COLO668 (cell line): ENCODE data around the gene EVI5.
"Not testable (repeated sequence)": the region's sequence is repeated elsewhere in the genome, so short reads cannot be mapped to it uniquely, and the experiment has no call there.

Experiments
- DNase-seq: peaks from one replicate; lab custom pipeline; 2025; ENCODE audit not compliant: unreplicated experiment; lab: John Stamatoyannopoulos, UW

The EVI5 gene

GRCh38 chr1:92792340-92792782, 7.5 kb upstream of the EVI5 start:
- no peak for DNase-seq

GRCh38 chr1:92791487-92792066, 6.7 kb upstream of the EVI5 start:
- DNase-seq = no peak

- no peak for DNase-seq
Measured at GRCh38 chr1:92790867-92791266, 6.0 kb upstream of the EVI5 start.

DNA sequence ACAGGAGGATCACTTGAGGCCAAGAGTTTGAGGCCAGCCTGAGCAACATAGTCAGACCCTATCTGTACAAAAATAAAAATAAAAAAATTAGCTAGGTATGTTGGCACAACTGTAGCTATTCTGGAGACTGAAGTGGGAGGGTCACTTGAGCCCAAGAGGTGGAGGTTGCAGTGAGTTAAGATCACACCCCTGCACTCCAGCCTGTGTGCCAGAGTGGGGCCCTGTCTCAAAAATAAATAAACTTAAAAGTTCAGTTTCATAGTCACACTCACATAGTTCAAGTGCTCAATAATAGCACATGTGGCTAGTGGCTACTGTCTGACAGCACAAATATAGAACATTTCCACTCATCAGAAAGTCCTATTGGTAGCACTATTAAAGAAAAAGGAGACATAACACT, 5.2 kb upstream of the EVI5 start:
- no peak for DNase-seq

GRCh38 chr1:92786111-92786901, 1.4 kb upstream of the EVI5 start:
- no peak for DNase-seq

DNA sequence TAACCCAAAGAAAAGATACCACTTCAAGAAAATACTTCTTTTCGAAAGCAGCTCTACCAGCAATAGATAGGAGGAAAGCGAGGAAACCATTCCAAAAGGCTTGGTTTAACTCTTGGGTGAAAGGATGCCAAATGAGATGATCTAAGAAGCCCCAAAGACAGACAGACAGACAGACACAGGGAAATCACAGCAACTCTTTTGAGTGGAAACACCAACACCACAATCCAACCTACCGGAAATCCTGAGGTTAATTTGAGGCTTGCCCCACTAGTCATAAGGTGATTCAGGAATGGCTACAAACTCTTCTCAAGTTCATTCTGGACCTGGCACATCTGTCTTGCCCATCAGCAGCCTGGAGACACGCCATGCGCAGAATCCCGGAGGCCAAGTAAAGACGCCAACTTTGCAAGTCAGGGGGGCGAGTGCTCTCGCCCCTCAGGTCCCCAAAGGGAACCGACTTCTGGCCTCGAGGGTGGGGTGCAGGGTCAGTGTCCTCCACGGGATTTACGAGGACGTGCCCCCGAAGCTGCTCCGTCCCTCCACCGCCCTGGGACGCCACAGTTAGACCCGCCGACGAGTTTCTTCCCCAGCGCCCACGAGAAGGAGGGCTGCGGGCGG, 778 bp downstream of the EVI5 start:
- DNase-seq = no peak

DNA sequence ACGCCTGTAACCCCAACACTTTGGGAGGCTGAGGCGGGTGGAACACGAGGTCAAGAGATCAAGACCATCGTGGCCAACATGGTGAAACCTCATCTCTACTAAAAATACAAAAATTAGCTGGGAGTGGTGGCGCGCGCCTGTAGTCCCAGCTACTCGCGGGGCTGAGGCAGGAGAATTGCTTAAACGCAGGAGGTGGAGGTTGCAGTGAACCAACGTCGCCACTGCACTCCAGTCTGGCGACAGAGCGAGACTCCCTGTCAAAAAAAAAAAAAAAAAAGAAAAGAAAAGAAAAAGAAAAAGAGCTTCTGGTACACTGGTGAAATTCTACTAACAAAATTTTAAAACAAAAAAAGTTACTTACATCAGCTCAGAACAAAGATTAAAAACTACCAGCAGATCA, 1.4 kb downstream of the EVI5 start:
- not testable (repeated sequence) for DNase-seq

GRCh38 chr1:92778376-92778775, 6.5 kb downstream of the EVI5 start:
- DNase-seq = no peak

DNA sequence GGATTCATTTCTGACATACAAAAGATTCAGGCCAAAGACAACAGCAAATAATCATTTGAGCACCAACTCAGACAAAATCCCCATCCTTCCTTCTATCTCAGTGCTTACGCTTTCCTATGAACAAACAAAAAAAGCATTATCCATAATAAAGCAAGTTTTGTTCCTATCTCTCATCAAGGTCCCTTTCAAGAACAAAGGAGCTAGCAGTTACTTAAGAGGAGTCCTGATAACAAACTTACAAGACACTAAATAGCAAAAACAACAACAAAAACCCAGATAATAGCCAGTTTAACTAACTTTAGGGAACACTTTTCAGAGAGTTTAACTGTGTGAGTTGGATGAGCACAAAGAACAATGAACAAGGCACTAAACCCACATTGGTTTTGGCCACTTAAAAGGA, 10.5 kb downstream of the EVI5 start:
- no peak for DNase-seq

DNA sequence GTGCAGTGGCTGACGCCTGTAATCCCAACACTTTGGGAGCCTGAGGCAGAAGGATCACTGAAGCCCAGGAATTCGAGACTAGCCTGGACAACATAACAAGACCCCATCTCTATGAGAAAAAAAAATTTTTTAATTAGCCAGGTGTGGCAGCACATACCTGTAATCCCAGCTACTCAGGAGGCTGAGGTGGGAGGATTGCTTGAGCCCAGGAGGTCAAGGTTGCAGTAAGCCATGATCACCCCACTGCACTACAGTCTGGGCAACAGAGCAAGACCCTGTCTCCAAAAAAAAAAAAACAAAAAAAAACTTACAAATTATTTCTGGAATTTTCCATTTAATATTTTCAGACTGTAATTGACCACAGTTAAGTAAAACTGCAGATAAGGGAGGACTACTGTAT, 11.2 kb downstream of the EVI5 start:
- DNase-seq = not testable (repeated sequence)

DNA sequence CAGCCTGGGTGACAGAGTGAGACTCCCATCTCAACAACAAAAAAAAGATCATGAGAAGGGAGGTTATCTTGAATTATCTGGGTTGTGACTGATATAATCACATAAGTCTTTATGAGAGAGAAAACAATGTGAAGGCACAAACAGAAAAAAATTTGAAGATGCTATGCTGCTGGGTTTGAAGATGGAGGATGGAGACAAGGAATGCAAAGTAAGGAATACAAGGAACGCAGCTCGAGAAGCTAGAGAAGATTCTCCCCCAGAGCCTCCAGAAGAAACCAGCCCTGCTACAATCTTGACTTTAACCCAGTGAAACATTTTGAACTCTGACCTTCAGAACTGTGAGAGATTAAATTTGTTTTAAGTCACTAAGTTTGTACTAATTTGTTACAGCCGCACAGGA, 15.1 kb downstream of the EVI5 start:
- no peak for DNase-seq

- no peak for DNase-seq
Measured at GRCh38 chr1:92768915-92769314, 16.0 kb downstream of the EVI5 start.

DNA sequence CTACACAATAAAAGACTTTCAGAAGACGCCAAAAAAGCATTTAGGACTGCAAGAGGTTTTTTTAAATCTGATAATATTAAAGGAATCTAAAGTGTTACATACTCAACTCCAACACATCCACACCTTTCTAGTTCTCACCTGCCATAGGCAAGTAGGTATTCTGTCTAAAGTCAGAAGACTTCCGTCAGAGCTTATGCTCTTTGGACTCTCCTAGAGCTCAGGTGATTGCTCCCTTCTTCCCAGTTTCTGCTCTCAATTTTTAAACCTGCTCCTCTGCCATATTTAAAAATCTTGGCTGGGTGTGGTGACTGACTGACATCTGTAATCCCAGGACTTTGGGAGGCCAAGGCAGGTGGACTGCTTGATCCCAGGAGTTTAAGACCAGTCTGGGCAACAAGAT, 16.6 kb downstream of the EVI5 start:
- no peak for DNase-seq

GRCh38 chr1:92764116-92764515, 20.8 kb downstream of the EVI5 start:
- DNase-seq = no peak

GRCh38 chr1:92762355-92762754, 22.6 kb downstream of the EVI5 start:
- DNase-seq = no peak

- no peak for DNase-seq
Measured at GRCh38 chr1:92759361-92759760, 25.5 kb downstream of the EVI5 start.

GRCh38 chr1:92756537-92756936, 28.4 kb downstream of the EVI5 start:
- no peak for DNase-seq

GRCh38 chr1:92755541-92756461, 29.1 kb downstream of the EVI5 start:
- DNase-seq = no peak

- no peak for DNase-seq
Measured at GRCh38 chr1:92754719-92755050, 30.2 kb downstream of the EVI5 start.

GRCh38 chr1:92754000-92754718, 30.7 kb downstream of the EVI5 start:
- no peak for DNase-seq

GRCh38 chr1:92752719-92753118, 32.2 kb downstream of the EVI5 start:
- no peak for DNase-seq
